A549 (cell line): Measurements from ENCODE around the gene WSCD1. TPM values are rescaled to one million over a fixed set of nuclear protein-coding genes. Genes with fewer than 3 reads are reported as not detected.

ENCODE experiments used
- ATAC-seq, 2 experiments: fragments of 200-7000 bp in 1 of 2; fragments of >200 bp in 1 of 2; cut with Nextera tagmentation in 1 of 2; cut with Tn5 transposase in 1 of 2; 3 replicates each; pipeline versions ENCODE4 v1.8.0 to v1.9.1; 2018 to 2020; ENCODE audit warnings: mild to moderate bottlenecking in 1 of 2, moderate library complexity in 1 of 2
- CTCF ChIA-PET: fragments of 300-600 bp; sonication (Branson Sonifier 250); formaldehyde crosslinking; extraction: SDS; loops from one replicate; lab custom pipeline; 2021; ENCODE audit warnings: antibody characterized with exemption, inconsistent platforms; lab: Yijun Ruan, JAX
- POLR2A ChIA-PET: fragments of 350-600 bp; formaldehyde crosslinking; extraction: SDS; loops from one replicate; lab custom pipeline; 2021; ENCODE audit warnings: antibody characterized with exemption, inconsistent platforms; lab: Yijun Ruan, JAX
- DNase-seq, 2 experiments: peaks; one replicate each; pipeline versions ENCODE4 v3.0.0 to v3.0.0-alpha.2; 2011 to 2016; ENCODE audit warnings: low read depth in 1 of 2, low spot score in 1 of 2
- FAIRE-seq: peaks from 2 replicates; lab custom pipeline; 2011; peaks lifted over from hg19 to GRCh38; lab: Jason Lieb, UNC
- H3K27ac ChIP-seq, 2 experiments: fragments of >200 bp; sonication (Bioruptor Twin); formaldehyde crosslinking; 3 replicates each; pipeline ENCODE4 v1.5.1; 2016 to 2017
- H3K4me1 ChIP-seq: fragments of >200 bp; sonication (Bioruptor Twin); formaldehyde crosslinking; 3 replicates; pipeline ENCODE4 v1.6.1; 2016
- H3K4me2 ChIP-seq: fragments of >200 bp; sonication (Bioruptor Twin); formaldehyde crosslinking; 3 replicates; pipeline ENCODE4 v1.6.1; 2016
- H3K4me3 ChIP-seq: fragments of >200 bp; sonication (Bioruptor Twin); formaldehyde crosslinking; 3 replicates; pipeline ENCODE4 v1.5.1; 2016
- H3K9me3 ChIP-seq: fragments of >200 bp; sonication (Bioruptor Twin); formaldehyde crosslinking; 3 replicates; pipeline ENCODE4 v1.6.1; 2016
- BHLHE40 ChIP-seq: IDR thresholded peaks from 2 replicates; pipeline ENCODE4 v1.6.1; 2012; ENCODE audit warnings: low read depth, low read length, inconsistent platforms
- CBX8 ChIP-seq: fragments of 200-600 bp; sonication (generic); IDR thresholded peaks from 2 replicates; pipeline ENCODE4 v1.6.1; 2016
- EHMT2 ChIP-seq: fragments of 200-600 bp; sonication (generic); IDR thresholded peaks from 2 replicates; pipeline ENCODE4 v1.6.1; 2016; ENCODE audit warnings: antibody characterized with exemption, low read depth, mild to moderate bottlenecking, moderate library complexity
- FOSL2 ChIP-seq, 2 experiments: fragments of 450-650 bp in 1 of 2; fragments of >200 bp in 1 of 2; sonication (Bioruptor Twin) in 1 of 2; formaldehyde crosslinking; IDR thresholded peaks; 2 replicates each; pipeline versions ENCODE4 v1.5.0 to v1.6.1; 2016 to 2020; ENCODE audit warnings: mild to moderate bottlenecking in 1 of 2, moderate library complexity in 1 of 2
- FOXS1 ChIP-seq: fragments of 250-450 bp; sonication (Bioruptor Pico); IDR thresholded peaks from 2 replicates; pipeline ENCODE4 v1.5.0; 2020; ENCODE audit warnings: mild to moderate bottlenecking, moderate library complexity
- HOXA7 ChIP-seq: fragments of 250-450 bp; sonication (Bioruptor Pico); IDR thresholded peaks from 2 replicates; pipeline ENCODE4 v1.5.0; 2020; ENCODE audit warnings: mild to moderate bottlenecking, moderate library complexity
- HOXB13 ChIP-seq: fragments of 250-450 bp; sonication (Bioruptor Pico); IDR thresholded peaks from 2 replicates; pipeline ENCODE4 v1.5.0; 2020; ENCODE audit warnings: low read depth, mild to moderate bottlenecking, moderate library complexity
- JUNB ChIP-seq: fragments of >200 bp; sonication (Bioruptor Twin); formaldehyde crosslinking; IDR thresholded peaks from 2 replicates; pipeline ENCODE4 v1.6.1; 2016
- KDM1A ChIP-seq: fragments of 200-600 bp; sonication (generic); IDR thresholded peaks from 2 replicates; pipeline ENCODE4 v1.6.1; 2016; ENCODE audit warnings: low read depth, mild to moderate bottlenecking
- MAFK ChIP-seq: fragments of 450-650 bp; IDR thresholded peaks from 2 replicates; pipeline ENCODE4 v1.6.1; 2014; ENCODE audit not compliant: partially characterized antibody
- MAZ ChIP-seq: fragments of 150-350 bp; IDR thresholded peaks from 2 replicates; pipeline ENCODE4 v1.6.1; 2014; ENCODE audit warnings: antibody characterized with exemption, low read depth, low read length, borderline replicate concordance
- PHF8 ChIP-seq: fragments of 200-600 bp; sonication (generic); IDR thresholded peaks from 2 replicates; pipeline ENCODE4 v1.6.1; 2016; ENCODE audit warnings: low read depth, mild to moderate bottlenecking, antibody characterized with exemption, moderate library complexity, borderline replicate concordance
- RAD21 ChIP-seq, 2 experiments: fragments of >200 bp in 1 of 2; sonication (Bioruptor Twin) in 1 of 2; formaldehyde crosslinking in 1 of 2; IDR thresholded peaks in 1 of 2; conservative IDR thresholded peaks in 1 of 2; 2 replicates in 1 of 2; 3 replicates in 1 of 2; pipeline ENCODE4 v1.6.1; 2012 to 2018; ENCODE audit warnings: inconsistent platforms in 1 of 2
- RCOR1 ChIP-seq: fragments of 150-350 bp; IDR thresholded peaks from 2 replicates; pipeline ENCODE4 v1.6.1; 2014; ENCODE audit warnings: antibody characterized with exemption, low read length, low read depth
- REST ChIP-seq: fragments of 200-600 bp; sonication (generic); IDR thresholded peaks from 2 replicates; pipeline ENCODE4 v1.6.1; 2016; ENCODE audit warnings: antibody characterized with exemption, mild to moderate bottlenecking, moderate library complexity
- SREBF2 ChIP-seq: fragments of 450-650 bp; IDR thresholded peaks from 2 replicates; pipeline ENCODE4 v1.6.1; 2014; ENCODE audit warnings: mild to moderate bottlenecking, moderate library complexity
- TFCP2L1 ChIP-seq: fragments of 250-450 bp; sonication (Bioruptor Pico); IDR thresholded peaks from 2 replicates; pipeline ENCODE4 v1.5.0; 2021; ENCODE audit warnings: mild to moderate bottlenecking
- TP53 ChIP-seq: fragments of 250-450 bp; sonication (Bioruptor Pico); IDR thresholded peaks from 2 replicates; pipeline ENCODE4 v1.5.0; 2021; ENCODE audit warnings: mild to moderate bottlenecking, moderate library complexity
- ZFP36 ChIP-seq: fragments of 450-650 bp; IDR thresholded peaks from 2 replicates; pipeline ENCODE4 v1.6.1; 2014; ENCODE audit warnings: borderline replicate concordance; ENCODE audit not compliant: partially characterized antibody
- ZNF302 ChIP-seq: fragments of 250-450 bp; sonication (Bioruptor Pico); IDR thresholded peaks from 2 replicates; pipeline ENCODE4 v1.9.0; 2021; ENCODE audit warnings: inconsistent platforms, mild to moderate bottlenecking, moderate library complexity
- WGBS: methylation state at CpG from one replicate; pipeline ENCODE4 v1.1.6; 2017; ENCODE audit errors: missing lambda C conversion rate; 5-methylcytosine and 5-hydroxymethylcytosine counted together
- polyA plus RNA-seq, 4 experiments: library from polyadenylated mRNA; depleted of rRNA in 3 of 4; stranded (reverse); fragments of >200 nt; fragmentation: RNase III in 1 of 4; extraction: RNeasy Plus Mini Kit Qiagen cat#74134 plus additional on column Dnase treatment in 1 of 4; gene quantifications; 2 replicates in 3 of 4; 3 replicates in 1 of 4; pipeline ENCODE4 v1.2.3, GENCODE V29; 2011 to 2017
- TF ChIP-seq, protein P1 (sequence below): fragments of 150-350 bp; IDR thresholded peaks from 2 replicates; pipeline ENCODE4 v1.6.1; 2014; ENCODE audit warnings: low read depth, mild to moderate bottlenecking, low read length

Gene WSCD1
- polyA plus RNA-seq, 2 of the 4 experiments (the other 2 are of a cell fraction), result 1.6 TPM

GRCh38 chr17:6142701-6143100 is 72.5 kb downstream of the WSCD1 start:
- H3K4me3 ChIP-seq, result no peak overlapping the region
- no peak for TF ChIP-seq FOXS1
- no peak for TF ChIP-seq EHMT2
- no peak for TF ChIP-seq RCOR1
- TF ChIP-seq PHF8, result no peak
- no peak for TF ChIP-seq MAZ
- TF ChIP-seq TFCP2L1, result no peak
- no peak for TF ChIP-seq REST
- TF ChIP-seq CBX8, result no peak
- TF ChIP-seq BHLHE40, result no peak
- TF ChIP-seq KDM1A, result no peak
- no peak for TF ChIP-seq MAFK
- TF ChIP-seq ZFP36, result no peak
- 42% methylated on average over 6 of the region's 6 CpGs for WGBS
- CTCF ChIA-PET, result interaction anchor here (0.6 to 1.8 kb wide), 6 partner anchors 26 to 280 kb away, joined by 3 to 4 read pairs (median 3); no protein-coding TSS in a partner anchor
- H3K9me3 ChIP-seq, result 0 out of 3 replicates have a peak, but pooled peaks cover 3% of the 10 kb centered on the region
- POLR2A ChIA-PET, result no interaction called here
- no peak for FAIRE-seq
- no peaks in the 10 kb centered on the region for H3K4me1 ChIP-seq
- ATAC-seq, result no peak
- H3K4me2 ChIP-seq, result no peak overlapping the region
- no peak for DNase-seq
- H3K27ac ChIP-seq, result no peak overlapping the region

- Histone ChIP-seq H3K27ac (no peak overlapping the region), H3K4me1 (no peaks in the 10 kb centered on the region), H3K4me2 (no peak overlapping the region), H3K4me3 (no peak overlapping the region), H3K9me3 (0 out of 3 replicates have a peak, but pooled peaks cover 3% of the 10 kb centered on the region)
- TF ChIP-seq TP53 (CRISPR knock-in tag) (no peak), RAD21 (conservative IDR thresholded peaks at IDR 0.05 in 1 of 2, IDR thresholded peaks at IDR 0.05 in 1 of 2) (peak in 1 of 2 experiments; percentile 6; a peak in 1 of 5 replicates), FOSL2 (IDR thresholded peaks at IDR 0.05) (no peak), FOSL2 (CRISPR knock-in tag; IDR thresholded peaks at IDR 0.05) (no peak), ZNF302 (CRISPR knock-in tag) (no peak), SREBF2 (no peak), RCOR1 (no peak), JUNB (no peak)
- TF ChIP-seq, protein P1, sequence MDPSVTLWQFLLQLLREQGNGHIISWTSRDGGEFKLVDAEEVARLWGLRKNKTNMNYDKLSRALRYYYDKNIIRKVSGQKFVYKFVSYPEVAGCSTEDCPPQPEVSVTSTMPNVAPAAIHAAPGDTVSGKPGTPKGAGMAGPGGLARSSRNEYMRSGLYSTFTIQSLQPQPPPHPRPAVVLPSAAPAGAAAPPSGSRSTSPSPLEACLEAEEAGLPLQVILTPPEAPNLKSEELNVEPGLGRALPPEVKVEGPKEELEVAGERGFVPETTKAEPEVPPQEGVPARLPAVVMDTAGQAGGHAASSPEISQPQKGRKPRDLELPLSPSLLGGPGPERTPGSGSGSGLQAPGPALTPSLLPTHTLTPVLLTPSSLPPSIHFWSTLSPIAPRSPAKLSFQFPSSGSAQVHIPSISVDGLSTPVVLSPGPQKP, result no peak
- no peak; a peak in 1 of 6 replicates for ATAC-seq
- DNase-seq, result no peak
- POLR2A ChIA-PET, result no interaction called here
- no peak for FAIRE-seq
- WGBS, result 45% methylated on average over 3 of the region's 4 CpGs
- CTCF ChIA-PET, result interaction anchor here (0.7 to 1.3 kb wide), 4 partner anchors 11 to 554 kb away, joined by 3 to 4 read pairs (median 4); no protein-coding TSS in a partner anchor
These were observed 75.8 kb downstream of the WSCD1 start for GRCh38 chr17:6145946-6146345.

GRCh38 chr17:6147042-6147441 is 76.9 kb downstream of the WSCD1 start:
- 9% methylated on average over 7 of the region's 7 CpGs for WGBS
- ChIA-PET POLR2A (no interaction called here), CTCF (no interaction called here)
- Histone ChIP-seq H3K27ac (no peak overlapping the region), H3K9me3 (0 out of 3 replicates have a peak, but pooled peaks cover 2% of the 10 kb centered on the region), H3K4me2 (no peak overlapping the region), H3K4me3 (no peak overlapping the region), H3K4me1 (no peaks in the 10 kb centered on the region)
- no peak for FAIRE-seq
- no peak for ATAC-seq
- no peak for TF ChIP-seq HOXA7 (CRISPR knock-in tag)
- TF ChIP-seq HOXB13, result no peak
- no peak for DNase-seq
